ENCODE data around the gene DPYSL3. TPM values are rescaled to one million over a fixed set of nuclear protein-coding genes. Genes with fewer than 3 reads are reported as not detected.

The DPYSL3 gene
- total RNA-seq, 1 donor: 157 TPM

DNA sequence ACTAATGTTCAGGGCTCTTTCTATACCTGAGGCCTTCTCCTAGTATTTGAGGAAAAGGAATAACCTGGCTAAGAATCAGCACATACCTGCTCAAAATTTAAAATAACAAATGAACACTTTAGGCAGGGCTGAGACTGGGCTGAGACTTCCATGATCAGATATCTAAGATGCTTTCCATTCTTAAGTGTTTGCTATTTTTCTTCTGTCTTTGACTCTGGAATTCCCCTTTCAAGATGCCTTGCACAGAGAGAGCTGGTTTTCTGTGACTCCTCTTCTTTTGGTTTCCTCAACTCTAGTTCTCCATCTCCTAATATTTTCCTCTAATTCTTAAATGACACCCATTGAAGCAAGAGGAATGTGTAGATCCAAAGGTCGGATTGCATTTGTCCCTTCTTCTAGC is 61.1 kb downstream of the DPYSL3 start:
- peak; percentile 58 for DNase-seq (ENCODE audit: low read depth)
- no peak overlapping the region for H3K4me3 ChIP-seq (ENCODE audit: low read depth, low read length)
- TF ChIP-seq, protein P1, sequence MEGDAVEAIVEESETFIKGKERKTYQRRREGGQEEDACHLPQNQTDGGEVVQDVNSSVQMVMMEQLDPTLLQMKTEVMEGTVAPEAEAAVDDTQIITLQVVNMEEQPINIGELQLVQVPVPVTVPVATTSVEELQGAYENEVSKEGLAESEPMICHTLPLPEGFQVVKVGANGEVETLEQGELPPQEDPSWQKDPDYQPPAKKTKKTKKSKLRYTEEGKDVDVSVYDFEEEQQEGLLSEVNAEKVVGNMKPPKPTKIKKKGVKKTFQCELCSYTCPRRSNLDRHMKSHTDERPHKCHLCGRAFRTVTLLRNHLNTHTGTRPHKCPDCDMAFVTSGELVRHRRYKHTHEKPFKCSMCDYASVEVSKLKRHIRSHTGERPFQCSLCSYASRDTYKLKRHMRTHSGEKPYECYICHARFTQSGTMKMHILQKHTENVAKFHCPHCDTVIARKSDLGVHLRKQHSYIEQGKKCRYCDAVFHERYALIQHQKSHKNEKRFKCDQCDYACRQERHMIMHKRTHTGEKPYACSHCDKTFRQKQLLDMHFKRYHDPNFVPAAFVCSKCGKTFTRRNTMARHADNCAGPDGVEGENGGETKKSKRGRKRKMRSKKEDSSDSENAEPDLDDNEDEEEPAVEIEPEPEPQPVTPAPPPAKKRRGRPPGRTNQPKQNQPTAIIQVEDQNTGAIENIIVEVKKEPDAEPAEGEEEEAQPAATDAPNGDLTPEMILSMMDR (IDR thresholded peaks at IDR 0.05; ENCODE audit: insufficient read depth, low read length): no peak

DNA sequence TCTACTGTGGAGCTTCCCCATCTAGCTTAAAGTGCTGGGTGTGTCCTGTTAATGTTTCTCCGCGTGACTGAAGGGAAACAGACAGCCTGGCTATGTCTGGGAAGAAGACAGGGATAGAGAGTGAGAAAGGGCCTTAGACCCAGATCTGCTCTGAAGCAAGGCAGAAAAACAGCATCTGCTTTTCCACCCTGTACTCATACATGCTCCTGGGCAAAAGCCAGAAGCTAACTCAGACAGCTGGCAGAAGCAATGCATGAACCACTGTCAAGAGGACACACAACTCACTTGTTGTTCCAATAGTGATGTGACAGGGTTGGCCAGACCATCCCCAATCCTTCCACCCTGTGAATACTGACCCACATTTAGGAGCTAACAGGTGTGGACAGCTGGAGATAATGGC is 63.3 kb downstream of the DPYSL3 start:
- H3K4me3 ChIP-seq (ENCODE audit: low read depth, low read length): no peak overlapping the region
- peak; percentile 66 for DNase-seq (ENCODE audit: low read depth)
- TF ChIP-seq, protein P1 (IDR thresholded peaks at IDR 0.05; ENCODE audit: insufficient read depth, low read length): no peak

DNA sequence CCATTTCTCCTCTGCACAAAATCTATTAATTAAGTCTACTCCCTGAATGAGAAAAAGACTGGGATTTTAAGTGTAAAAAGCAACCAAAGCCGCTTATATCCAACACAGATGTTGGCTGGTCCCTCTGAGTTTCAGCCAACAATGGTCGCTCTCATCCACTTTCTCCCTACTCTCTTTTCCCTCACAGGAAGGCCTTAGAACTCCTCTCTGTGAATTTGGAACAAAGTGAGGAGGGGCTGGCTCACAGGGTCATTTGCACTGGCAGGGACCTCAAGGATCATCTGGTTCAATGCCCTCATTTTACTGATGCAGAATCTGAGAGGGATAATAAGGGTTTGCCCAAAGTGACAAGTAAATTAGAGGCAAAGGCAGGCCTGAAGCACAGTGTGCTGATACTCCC is 64.0 kb downstream of the DPYSL3 start:
- no peak for DNase-seq (ENCODE audit: low read depth)
- TF ChIP-seq, protein P1 (IDR thresholded peaks at IDR 0.05; ENCODE audit: insufficient read depth, low read length): no peak
- H3K4me3 ChIP-seq (ENCODE audit: low read depth, low read length): no peak overlapping the region

DNA sequence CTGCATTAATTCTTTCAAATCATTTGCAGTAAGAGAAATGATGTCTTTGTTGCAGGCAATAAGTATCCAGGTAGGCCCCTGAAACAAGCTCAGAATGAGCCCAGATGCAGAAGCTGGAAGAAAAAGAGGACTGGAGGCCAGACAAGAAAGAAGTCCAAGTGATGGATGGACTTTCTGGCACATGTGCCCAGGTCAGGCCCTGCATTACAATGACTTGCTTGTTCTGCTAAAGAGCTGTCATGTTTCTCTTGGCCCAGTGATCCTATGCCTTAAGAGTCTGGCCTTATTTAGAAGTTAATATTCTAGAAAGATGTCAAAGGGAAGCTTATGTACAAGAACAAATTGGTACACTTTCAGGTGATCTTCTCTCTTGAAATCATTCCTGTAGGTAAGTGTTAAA is 64.8 kb downstream of the DPYSL3 start:
- H3K4me3 ChIP-seq (ENCODE audit: low read depth, low read length): no peak overlapping the region
- peak; percentile 37 for DNase-seq (ENCODE audit: low read depth)

DNA sequence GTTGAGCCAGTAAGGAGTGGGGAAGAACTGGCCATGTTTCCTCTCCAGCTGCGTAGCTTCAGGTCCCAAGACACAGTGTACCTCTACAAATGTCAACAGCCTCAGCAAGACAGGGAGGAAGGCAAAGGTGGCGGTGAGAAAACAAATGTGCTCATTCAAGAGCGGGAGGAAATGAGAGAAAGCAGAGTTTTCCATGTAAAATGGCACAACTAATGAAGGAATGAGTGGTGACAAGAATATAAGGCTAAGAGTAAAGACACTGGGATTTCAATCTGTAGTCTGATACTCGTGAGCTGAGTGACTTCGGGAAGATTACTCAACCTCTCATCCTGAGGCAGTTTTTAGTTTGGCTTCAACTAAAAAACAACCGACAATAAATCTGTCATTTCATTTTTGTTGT is 67.6 kb downstream of the DPYSL3 start:
- TF ChIP-seq, protein P1 (IDR thresholded peaks at IDR 0.05; ENCODE audit: insufficient read depth, low read length): no peak
- H3K4me3 ChIP-seq (ENCODE audit: low read depth, low read length): no peak overlapping the region
- no peak for DNase-seq (ENCODE audit: low read depth)

More for the DNA sequence above, 64.8 kb downstream of the DPYSL3 start:
- TF ChIP-seq, protein P1 (IDR thresholded peaks at IDR 0.05; ENCODE audit: insufficient read depth, low read length): no peak

DNA sequence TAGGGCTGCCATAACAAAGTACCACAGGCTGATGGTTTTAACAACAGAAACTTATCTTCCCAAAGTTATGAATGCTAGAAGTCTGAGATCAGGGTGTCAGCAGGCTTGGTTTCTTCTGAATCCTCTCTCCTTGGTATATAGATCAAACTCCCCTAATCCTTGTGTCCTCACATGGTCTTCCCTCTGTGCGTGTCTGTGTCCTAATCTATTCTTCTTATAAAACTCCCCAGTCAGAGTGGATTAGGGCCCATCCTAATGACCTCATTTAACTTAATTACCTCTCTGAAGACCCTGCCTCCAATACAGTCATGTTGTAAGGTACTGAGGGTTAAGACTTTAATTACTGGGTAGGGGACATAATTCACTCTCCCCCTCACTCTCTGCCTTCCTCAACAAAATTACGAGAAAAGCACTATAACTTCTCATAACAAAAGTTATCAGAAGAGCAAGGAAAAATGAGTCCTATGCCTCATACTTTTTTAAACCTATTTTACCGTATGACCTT is 68.6 kb downstream of the DPYSL3 start:
- TF ChIP-seq, protein P1 (IDR thresholded peaks at IDR 0.05; ENCODE audit: insufficient read depth, low read length): no peak
- no peak overlapping the region for H3K4me3 ChIP-seq (ENCODE audit: low read depth, low read length)
- no peak for DNase-seq (ENCODE audit: low read depth)

DNA sequence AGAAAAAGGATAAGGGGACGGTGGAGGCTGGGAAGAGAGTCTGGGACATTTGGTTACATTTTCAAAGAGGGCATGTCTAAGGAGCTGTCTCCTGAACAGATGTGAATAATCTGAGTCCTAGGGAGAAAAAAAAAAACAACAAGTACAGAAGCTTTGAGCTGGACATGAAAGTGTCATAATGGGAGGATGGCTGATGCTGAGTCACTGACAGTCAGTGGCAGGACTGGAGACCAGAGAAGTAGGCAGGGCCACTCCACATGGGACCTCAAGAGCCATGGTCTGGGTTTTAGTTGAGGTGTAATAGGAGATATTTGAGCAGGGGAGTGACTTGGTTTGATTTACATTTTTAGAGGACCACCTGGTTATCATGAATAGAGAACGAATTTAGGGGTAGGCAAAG is 70.6 kb downstream of the DPYSL3 start:
- TF ChIP-seq, protein P1 (IDR thresholded peaks at IDR 0.05; ENCODE audit: insufficient read depth, low read length): no peak
- H3K4me3 ChIP-seq (ENCODE audit: low read depth, low read length): no peak overlapping the region
- DNase-seq (ENCODE audit: low read depth): no peak

All from fibroblast of the aortic adventitia (primary cell).